22Rv1 (cell line): ENCODE data around the gene VPS25.

Experiments
- CTCF ChIP-seq: fragments of 450-650 bp; IDR thresholded peaks from 2 replicates; pipeline ENCODE4 v1.5.1; 2017; ENCODE audit warnings: mild to moderate bottlenecking
- ZFX ChIP-seq: fragments of 450-650 bp; IDR thresholded peaks from 2 replicates; pipeline ENCODE4 v1.6.1; 2017; ENCODE audit warnings: antibody characterized with exemption, borderline replicate concordance

- TF ChIP-seq CTCF (no peak), ZFX (no peak)
Measured at GRCh38 chr17:42774066-42774745, 957 bp downstream of the VPS25 start.
